ENCODE measurements around the gene UTF1.
"Not testable (repeated sequence)": the region's sequence is repeated elsewhere in the genome, so short reads cannot be mapped to it uniquely, and the experiment has no call there.

Gene UTF1

DNA sequence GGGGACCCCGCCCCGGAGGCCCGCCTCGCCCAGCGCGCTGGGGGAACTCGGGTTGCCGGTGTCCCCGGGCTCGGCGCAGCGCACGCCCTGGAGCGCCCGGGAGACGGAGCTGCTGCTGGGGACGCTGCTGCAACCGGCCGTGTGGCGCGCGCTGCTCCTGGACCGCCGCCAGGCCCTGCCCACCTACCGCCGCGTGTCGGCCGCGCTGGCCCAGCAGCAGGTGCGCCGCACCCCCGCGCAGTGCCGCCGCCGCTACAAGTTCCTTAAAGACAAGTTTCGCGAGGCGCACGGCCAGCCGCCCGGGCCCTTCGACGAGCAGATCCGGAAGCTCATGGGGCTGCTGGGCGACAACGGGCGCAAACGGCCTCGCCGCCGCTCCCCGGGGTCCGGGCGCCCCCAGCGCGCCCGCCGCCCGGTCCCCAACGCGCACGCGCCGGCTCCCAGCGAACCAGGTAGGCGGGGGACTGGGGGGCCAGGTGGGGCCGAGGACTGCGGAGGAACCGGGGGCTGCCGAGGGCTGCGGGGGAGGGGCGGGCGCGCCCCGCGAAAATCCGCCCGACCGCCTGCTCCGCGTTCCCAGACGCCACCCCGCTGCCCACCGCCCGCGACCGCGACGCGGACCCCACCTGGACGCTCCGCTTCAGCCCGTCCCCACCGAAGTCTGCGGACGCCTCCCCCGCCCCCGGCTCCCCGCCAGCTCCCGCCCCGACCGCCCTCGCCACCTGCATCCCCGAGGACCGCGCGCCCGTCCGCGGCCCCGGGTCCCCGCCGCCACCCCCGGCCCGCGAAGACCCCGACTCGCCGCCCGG is 574 bp downstream of the UTF1 start:
- no peak for DNase-seq

DNA sequence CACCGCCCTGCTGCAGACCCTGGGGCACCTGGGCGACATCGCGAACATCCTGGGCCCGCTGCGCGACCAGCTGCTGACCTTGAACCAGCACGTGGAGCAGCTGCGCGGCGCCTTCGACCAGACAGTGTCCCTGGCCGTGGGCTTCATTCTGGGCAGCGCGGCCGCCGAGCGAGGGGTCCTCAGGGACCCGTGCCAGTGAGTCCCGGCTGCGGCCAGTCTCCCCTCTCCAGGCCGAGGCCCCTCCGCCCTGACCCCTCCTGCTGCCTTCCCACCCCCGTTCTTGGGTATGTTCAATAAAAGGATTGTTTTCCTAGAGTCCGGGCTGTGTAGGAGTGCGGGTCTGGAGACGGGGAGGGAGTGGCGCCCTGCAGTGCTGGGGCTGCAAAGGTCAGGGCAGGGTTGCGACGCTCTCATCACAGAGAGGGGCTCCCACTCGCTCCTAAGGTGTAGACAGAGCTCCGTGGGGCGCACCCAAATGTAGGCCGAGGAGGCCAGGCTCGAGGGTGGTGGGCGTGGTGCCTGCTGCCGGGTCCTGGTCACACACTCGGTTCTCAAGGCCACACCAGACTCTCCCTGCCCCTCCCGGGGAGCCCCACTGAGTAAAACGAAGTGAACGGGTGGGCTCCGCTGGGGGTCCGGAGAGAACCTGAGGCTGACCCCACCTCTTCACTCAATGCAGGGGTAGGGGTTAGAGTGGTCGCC is 1.4 kb downstream of the UTF1 start:
- no peak for DNase-seq

DNA sequence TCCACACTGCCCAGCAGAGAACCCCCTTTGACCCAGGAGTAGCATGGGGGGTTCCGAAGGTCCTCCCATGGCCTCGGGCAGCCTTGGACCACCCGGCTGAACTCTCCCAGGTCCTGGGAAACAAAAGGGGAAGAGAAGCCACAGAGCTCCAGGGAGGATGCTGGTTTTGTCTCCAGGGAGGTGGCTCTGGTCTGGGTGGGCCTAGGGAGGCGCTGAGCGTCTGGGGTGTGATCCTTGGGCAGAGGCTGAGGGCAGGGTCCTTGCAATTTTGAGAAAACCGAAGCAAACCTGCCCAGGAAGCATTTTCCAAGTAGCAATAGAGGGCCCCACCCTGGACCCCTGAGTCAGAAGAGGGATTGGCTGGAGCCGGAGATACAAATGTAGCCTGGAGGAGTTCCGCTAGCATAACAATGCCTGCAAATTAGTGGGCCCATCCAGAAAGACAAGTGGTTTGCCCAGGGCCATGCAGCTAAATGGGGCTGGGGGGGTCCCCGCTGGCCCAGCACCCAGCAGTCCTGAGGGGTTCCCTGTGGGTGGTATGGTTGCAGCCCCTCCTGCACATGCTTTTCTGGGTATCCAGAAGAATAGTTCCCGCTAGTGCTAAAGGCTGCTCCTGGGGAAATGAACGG is 2.0 kb downstream of the UTF1 start:
- DNase-seq: no peak

DNA sequence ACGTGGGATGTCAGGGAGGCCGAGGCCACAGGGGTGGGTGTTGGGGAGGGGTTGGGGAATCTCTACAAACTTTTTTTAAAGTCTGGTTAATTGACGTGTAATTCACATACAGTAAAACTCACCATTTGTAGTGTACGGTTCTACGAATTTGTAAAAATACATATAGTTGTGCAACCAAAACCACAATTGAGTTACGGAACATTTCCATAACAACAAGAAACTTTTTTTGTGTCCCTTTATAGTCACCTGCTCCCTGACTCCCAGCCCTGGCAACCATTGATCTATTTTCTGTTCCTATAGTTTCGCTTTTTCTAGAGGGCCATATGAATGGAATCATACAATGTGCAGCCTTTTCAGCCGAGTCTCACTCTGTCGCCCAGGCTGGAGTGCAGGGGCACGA is 4.8 kb downstream of the UTF1 start:
- not testable (repeated sequence) for DNase-seq

DNA sequence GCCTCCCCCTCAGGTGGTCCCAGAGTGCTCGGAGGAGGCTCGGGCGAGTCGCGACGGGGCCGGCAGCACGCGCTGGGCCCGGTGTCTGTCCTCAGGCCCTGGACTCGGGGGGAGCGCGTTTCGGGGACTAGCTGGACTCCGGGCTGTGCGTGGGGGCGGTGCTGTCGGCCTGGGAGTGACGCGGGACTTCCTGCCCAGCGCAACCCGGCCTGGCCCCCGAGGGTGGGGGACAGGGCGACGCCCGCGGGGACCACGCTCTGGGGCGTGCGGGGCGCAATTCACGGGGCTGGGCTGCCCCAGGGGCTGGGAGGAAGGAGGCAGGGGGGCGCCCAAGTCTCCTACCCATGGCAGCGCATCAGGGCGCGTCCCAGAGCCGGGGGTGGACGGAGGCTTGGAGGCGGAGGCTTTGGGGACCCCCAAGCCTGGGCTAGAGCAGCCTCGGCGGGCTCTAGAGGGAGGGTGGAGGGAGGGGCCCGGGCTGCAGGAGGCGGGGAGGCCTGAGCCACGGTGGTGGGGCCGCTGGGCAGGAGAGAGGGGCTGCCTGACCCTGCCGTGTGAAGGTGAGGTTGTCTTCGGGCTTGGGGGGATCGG is 5.3 kb downstream of the UTF1 start:
- DNase-seq: no peak

DNA sequence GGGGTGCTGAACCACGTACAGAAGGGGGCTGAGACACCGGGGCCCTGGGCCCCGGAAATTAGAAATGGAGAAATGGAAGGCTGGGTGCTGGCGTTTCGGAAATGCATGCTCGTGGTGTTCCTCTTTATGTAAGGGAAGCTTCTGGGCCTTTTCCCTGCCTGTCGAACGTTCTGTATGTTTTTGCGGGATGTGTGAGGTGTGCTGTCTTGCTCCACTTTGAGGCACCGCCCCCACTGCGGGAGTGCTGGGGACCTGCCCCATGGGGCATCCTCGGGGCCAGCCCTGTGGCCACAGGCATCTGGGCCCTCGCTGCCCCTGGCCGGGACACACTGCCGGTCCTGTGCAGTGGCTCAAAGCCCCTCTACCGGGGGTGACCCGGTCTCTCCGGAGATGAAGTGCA is 5.9 kb downstream of the UTF1 start:
- no peak for DNase-seq

DNA sequence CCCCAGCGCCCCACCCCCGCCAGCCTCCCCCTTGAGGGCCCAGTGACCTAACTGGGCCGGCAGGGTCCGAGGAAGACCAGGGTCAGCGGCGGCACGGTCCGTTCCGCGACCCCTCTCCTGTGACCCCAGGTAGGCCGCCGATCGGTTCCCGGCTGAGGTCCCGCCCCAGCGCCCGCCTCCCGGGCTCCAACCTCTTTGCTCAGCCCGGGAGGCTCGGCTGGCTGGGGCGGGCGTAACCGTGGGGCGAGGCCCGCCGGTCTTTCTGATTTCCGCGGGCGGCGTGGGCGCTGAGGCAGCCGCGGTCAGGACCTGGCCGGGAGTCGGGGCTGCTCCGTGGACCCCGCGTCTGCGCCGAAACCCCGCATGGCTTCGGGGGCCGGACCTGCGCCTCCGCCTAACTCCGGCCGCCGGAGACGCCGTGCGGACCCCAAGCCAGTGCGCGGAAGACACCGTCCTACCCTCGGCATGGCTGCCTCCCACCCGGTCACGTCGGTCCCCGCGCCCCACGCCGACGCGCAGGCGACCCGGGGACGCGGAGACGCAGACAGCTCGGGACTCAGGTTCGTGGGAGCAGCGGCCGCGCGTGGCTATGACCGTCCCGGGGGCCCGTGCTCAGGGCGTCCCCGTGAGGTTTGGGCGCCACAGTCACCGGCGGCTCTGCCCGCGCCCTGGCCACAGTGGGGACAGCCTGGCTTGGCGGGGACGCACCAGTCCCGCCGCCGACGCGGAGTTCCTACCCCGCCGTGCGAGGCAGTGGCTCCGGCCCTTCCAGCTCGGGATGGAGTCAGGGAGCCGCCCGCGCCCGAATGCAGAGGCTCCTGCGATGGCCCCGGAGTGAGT is 6.6 kb downstream of the UTF1 start:
- DNase-seq: no peak

DNA sequence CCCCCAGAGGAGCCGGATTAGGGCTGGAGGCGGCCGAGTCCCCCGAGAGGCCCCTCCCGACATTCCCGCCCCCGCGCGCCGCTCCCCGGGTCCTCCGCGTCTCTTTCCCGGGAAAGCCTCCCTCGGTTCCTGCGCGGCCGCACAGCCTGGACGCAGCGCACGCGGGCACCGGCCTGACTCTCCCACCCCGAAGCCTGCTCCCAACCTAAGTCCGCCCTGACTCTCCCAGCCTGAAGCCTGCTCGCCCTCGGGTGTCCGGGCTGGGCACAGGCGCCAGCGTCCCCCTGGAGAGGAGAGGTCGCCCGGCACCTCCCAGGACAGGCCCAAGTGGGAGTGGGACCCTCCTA is 7.2 kb downstream of the UTF1 start:
- no peak for DNase-seq

DNA sequence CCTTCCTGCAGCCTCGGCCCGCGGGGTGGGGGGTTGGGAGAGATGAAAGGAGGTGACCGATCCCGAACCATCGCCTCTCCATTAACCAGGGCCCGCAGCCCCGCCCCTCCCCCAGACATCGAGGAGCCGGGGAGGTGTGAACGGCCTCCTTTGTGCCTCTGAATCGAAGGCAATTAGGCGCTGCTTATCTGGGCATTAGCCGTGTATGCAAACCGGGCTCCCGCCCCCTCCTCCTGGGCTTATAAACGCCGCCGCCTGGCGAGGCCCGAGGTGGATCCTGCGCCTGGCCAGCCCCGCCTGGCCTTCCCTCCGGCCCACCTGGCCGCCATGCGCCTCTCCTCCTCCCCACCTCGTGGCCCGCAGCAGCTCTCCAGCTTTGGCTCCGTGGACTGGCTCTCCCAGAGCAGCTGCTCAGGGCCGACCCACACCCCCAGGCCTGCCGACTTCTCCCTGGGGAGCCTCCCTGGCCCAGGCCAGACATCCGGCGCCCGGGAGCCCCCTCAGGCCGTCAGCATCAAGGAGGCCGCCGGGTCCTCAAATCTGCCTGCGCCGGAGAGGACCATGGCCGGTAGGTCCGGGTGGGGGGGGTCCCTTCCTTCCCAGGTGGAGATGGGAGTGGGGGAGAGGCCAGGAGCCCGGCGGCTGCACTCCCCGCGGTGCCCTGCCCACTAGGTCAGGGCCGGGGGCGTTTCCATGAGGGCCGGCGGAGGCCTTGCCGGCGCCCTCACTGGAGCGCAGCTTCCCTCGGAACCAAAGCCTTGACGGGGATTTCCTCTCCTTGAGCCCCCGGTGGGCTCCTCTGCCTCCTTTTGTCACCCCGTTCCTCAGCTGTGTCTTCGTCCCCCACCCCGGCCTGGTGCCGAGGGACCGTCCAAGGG is 7.8 kb downstream of the UTF1 start, which contains the start of gene VENTX:
Gene VENTX (plus strand): TSS at position 268 of the 878 bp plus-strand sequence. CDS start 60 bp downstream, at position 328.
- no peak for DNase-seq

DNA sequence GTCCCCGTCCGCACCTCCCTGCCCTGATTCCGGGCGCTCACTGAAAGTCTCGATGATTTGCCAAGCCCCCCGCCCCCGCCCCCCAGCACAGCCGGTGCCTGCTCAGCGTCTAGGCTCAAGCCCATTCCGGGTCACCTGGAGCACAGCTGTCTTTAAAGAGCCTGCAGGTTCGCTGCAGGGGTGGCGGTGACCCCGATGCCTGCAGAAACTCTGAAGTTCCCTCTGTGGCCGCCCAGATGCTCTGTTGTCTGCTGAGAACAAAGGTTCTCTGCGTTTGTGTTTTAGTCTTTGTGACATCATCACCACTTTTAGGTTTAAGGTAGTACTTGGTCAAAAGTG is 8.4 kb downstream of the UTF1 start:
- DNase-seq: no peak

DNA sequence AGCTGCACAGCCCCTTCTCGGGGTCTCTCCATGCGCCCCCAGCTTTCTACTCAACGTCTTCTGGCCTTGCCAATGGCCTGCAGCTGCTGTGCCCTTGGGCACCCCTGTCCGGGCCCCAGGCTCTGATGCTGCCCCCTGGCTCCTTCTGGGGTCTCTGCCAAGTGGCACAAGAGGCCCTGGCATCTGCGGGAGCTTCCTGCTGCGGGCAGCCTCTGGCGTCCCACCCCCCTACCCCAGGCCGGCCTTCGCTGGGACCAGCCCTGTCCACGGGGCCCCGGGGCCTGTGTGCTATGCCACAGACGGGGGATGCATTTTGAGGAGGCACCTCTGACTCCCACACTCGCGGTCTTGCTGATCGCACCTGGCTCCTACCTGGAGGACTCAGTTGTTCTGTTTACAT is 10.0 kb downstream of the UTF1 start:
- no peak for DNase-seq

DNA sequence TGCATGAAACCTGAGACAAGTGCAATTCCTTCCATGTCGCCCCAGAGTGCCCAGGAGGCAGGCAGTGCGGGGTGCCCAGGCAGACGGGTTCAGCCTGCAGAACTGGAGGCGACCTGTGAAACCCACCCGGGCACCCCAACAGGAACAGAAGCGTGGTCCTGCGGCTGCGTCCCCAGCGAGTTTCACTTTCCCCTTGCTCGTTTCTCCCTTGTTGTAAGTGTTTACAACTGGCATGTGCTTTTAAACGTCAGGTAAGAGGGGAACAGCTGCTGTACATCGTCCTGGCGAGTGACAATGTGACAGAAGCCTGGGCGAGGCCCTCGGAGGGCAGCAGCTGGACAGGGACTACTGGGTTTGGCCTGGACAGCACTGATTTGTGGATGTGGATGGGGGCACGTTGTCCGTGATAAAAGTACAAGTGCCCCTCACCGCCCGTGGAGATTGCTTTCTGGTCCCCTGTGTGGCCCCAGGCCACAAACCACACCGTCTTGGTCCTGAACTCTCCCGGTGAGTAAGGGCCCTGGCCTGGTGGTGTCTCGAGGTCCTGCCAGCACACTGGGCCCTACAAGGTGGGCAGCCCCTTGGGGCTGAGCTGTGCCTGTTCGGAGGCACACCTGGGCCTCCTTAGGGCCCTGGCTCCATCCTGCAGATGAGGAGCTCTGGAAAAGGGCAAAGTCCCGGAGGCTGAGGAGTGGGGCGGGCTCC is 11.6 kb downstream of the UTF1 start:
- no peak for DNase-seq

DNA sequence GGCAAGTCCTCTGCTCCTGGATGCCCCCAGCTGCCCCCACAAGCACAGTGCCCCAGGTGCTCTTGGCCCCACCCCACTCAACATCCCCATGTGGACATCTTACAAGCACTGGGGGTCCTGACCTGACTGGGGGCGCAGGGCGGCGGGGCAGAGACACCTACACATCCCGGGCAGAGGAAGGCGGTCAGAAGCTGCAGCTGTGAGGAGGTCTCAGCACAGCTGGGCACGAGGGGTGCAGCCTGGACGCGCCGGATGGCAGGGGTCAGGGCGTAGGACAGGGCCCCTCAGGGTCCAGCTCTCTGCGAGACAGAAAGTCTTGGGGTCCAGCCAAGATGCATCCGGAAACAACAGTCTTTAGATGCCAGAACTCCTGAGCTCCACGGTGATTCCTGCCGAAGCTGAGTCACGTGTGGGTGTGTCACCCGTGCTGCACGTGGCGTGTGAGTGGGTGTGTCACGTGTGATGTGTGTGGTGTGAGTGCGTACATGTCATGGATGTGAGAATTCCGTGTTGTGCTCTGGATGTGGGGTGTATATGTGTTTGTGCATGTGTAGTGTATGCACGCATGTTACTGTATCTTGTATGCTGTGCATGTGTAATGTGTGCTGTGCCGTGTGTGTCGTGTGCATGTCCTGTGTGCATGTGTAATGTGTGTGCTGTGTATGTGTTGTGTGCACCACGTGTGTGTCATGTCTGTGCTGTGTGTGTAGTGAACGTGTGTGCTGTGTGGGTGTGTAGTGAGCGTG is 12.8 kb downstream of the UTF1 start:
- no peak for DNase-seq

DNA sequence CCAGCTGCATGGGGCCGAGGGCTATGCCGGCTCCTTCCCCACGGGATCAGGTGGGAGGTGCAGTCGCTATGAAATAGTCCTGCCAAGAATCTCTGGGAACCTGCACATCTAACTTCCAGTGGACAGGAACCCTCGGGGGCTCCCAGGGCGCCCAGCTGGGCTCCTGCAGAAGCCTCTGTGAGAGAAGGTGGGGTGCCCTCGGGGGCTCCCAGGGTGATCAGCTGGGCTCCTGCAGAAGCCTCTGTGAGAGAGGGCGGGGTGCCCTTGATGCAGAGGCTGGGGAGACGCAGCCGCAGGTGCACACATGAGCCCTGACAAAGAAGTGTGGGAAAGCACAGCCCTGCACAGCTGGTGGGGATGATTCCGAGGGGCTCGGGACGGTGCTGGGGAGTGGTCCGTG is 13.6 kb downstream of the UTF1 start:
- no peak for DNase-seq

DNA sequence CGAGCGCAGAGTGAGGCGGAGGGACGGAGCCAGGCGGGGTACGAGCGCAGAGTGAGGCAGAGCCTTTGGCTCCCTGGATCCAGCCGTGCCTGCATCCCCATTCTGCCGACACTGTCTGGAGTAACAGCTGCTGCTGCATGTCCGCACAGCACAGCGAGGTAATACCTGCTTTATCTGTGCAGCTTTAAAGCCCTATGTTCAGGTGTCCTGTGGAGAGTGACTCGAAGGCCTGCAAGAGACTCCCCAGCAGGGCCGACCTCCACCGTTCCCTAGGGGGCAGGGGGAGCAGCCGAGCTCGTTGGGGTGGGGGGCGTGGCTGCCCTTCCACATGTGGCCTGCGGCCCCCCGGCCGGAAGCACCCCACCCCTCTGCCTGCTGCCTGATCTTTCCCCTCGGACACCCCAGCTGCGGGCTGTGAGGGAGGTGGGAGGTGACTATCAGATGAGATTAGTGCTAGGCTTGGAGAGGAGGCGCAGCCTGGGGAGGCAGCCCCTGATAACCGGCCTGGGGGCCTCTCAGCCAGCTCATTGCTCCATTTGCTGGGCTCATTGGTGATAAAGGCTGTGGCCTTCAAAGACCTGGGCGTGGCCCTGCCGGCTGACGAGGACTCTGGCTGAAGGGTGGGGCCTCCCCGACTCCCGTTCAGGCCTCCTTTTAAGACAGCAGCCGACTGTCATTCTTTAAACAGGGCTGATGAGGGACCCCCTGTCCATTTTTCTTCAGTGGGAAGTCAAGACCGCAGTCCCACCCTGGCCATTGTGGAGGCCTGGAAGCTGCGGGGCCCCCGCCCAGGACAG is 15.6 kb downstream of the UTF1 start:
- DNase-seq: no peak

DNA sequence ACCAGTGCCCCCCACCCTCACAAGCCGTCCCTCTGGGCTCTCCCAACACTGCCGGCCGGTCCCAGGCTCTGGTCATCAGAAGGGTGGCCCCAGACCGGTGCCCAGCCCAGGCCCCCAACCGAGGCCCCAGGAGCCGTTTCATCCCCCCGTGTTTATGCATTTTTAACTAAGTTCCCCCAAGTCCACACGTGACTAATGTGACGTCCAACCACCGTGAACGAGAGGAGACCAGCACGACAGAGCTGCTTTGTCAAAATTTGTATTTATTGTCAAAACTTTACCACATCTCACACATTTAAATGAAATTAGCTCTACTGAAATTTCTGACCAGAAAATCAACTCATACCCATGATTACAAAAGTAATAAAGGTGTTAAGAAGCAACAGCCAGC is 16.2 kb downstream of the UTF1 start:
- DNase-seq: no peak

DNA sequence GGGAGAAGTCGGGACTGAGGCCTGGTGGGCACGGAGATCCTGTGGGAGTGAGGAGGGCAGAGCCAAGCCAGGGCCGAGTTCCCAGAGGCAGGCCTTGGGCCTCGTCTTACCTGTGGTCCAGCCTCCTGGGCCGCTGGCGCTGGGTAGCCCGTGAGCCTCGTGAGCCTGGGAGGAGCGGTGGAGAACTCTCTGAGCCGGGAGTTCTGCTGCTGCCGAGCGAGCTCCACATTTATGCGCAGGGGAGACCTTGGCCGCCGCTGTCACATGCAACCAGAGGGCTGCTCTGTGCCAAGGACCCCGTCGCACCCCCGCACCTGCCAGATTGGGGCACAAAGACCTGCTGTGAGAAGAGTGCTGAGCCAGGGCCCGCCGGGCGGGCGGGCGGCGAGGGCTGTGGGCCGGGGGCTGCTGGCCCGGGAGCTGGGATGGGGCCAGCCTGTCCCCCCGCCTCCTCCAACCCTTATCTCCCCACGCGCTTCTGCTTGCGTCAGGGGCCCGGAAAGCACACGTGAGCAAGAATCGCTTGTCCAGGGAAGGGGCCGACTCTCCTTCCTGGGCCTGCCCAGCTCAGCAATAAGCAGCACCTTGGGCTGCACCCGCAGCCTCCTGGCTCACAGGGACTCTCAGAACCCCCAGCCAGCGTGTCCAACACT is 17.8 kb downstream of the UTF1 start:
- DNase-seq: no peak

DNA sequence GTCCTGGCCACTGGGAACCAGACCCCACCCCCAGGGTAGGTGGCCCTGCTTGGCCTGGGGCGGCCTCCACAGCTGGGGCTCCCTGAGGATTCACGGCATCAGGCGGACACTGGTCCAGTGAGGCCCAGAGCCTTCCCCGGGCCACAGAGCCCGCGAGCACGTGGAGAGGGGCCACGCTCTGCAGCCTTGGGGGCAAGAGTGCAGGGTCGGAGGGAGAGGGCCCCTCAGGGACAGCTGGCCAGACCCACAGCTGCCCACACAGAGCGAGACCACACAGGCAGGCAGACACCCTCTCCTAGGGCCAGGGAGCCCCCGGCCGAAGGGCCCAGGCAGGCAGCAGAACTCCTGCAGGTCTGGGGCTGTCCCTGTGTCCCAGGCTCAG is 18.3 kb downstream of the UTF1 start:
- DNase-seq: no peak
